ENCODE measurements around the gene GRPEL1.
"Not testable (repeated sequence)": the region's sequence is repeated elsewhere in the genome, so short reads cannot be mapped to it uniquely, and the experiment has no call there.

The GRPEL1 gene

GRCh38 chr4:7089213-7089986 lies 21.5 kb upstream of the GRPEL1 start:
- DNase-seq, result no peak

DNA sequence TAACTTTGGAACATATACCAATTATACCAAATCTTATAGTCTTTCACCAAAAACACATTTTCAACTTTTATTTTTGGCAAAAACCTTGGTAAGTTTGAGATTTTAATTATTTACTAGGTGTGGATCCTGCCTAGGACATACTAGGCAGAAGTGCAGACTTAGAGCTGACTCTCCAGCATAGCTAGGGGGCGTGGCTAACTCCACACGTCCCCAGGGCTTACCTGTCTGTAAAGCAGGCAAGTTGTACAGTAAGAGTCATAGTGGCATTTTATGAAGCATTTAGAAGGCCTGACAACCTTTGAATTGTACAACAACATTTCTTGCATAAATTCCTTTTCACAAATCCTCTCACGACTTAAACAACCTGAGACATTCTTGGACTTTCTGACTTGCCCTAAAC lies 19.2 kb upstream of the GRPEL1 start:
- DNase-seq, result no peak

DNA sequence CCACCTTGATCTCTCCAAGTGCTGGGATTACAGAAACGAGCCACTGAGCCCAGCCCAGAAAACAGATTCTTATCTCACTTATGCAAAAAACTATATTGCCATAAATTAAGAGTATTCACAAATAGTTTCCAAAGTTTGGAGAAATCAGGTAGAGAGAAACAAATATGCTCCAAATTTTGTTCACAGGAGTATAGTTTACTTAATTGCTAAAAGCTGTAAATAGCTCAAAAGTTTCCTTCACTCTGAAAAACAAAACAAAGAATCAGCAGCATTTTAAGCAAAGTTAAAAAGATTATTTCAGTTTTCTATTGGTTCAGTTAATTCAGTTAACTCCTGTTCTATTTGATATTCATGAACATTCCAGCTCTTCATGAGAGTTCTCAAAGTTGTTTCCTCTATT lies 18.5 kb upstream of the GRPEL1 start:
- no peak for DNase-seq

GRCh38 chr4:7084564-7084961 lies 16.7 kb upstream of the GRPEL1 start:
- DNase-seq, result not testable (repeated sequence)

DNA sequence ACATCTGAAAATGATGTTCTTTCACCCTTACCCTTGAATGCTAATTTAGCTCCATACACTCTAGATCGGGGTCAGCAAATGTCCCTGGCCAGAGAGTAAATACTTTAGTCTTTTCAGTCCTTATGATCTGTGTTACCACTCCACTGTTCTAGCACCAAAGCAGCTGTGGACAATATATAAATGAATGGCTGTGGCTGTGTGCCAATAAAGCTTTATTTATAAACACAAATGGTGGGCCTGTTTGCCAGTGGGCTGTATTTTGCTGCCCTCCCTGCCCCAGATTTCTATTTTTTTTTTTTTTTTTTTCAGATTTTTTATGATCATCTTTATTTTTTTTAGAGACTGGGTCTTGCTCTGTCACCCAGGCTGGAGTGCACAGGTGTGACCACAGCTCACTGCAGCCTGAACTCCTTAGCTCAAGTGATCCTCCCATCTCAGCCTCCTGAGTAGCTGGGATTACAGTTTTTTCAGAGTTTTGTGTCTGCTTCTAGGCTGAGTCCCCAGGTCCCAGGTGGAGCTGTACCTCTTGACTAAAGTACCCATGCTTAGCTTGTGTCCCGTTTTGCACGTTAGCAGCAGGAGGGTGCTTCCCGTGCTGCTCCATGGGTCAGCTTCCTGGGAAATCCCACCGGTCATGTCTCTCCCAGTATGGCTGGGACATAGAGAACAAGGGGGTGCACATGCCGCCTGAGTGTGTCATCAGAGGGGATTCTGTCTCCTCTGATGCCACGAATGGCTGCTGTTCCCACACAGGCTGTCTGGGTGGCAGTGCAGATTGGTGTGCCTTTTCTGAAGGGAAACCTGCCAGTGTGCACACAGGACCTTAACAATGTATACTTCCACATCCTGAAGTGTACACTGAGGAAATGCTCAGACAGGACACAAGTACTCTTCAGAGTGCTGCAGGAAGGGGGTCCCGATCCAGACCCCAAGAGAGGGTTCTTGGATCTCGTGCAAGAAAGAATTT lies 16.0 kb upstream of the GRPEL1 start:
- DNase-seq, result no peak

- DNase-seq, result not testable (repeated sequence)
These were observed 12.0 kb upstream of the GRPEL1 start for GRCh38 chr4:7079909-7080308.

DNA sequence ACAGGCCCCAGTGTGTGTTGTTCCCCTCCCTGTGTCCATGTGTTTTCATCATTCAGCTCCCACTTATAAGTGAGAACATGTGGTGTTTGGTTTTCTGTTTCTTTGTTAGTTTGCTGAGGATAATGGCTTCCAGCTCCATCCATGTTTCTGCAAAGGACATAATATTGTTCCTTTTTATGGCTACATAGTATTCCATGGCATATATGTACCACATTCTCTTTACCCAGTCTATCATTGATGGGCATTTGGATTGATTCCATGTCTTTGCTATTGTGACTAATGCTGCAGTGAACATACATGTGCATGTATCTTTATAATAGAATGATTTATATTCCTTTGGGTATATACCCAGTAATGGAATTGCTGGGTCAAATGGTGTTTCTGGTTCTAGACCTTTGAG lies 11.6 kb upstream of the GRPEL1 start:
- not testable (repeated sequence) for DNase-seq

- no peak for DNase-seq
These were observed 10.2 kb upstream of the GRPEL1 start for GRCh38 chr4:7078025-7078424.

DNA sequence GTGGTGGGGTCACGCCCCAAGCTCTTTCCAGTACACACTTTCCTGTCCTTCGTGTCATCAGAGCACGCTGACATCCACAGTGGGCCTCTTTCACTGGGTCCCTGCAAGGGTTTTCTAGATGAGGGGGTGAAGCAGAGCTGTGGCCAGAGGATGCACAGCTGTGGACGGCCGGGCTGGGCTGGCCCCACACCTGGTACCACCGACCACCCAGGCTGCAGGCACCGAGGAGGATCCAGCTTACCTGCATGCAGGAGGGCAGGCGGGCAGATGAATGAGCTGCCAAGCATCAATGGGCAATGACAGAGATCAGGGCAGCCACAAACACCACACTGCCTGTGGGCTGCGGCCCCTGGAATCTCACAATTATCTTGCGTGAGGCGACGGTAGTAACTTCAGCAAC lies 9.5 kb upstream of the GRPEL1 start:
- DNase-seq, result no peak

DNA sequence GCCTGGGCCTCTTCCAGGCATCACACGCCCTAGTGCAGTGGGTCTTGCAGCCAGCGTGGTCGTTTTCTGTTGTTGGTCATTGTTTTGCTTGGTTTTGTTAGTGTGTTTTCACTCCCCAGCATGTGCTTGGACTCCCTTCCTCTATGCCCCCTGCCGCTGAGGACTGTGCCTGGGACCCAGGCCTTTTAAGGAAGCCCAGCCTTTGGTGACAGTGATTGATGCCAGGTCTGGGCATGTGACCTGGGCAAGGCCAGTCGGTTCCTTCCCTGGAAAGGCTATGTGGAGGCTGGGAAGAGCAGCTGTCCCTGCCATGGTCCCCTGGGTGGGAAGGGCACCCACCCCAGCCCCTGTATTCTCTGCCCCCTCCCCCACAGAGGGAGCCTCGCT lies 8.8 kb upstream of the GRPEL1 start:
- no peak for DNase-seq

- DNase-seq, result no peak
These were observed 8.3 kb upstream of the GRPEL1 start for GRCh38 chr4:7075962-7076695.

GRCh38 chr4:7074426-7074825 lies 6.6 kb upstream of the GRPEL1 start:
- no peak for DNase-seq

DNA sequence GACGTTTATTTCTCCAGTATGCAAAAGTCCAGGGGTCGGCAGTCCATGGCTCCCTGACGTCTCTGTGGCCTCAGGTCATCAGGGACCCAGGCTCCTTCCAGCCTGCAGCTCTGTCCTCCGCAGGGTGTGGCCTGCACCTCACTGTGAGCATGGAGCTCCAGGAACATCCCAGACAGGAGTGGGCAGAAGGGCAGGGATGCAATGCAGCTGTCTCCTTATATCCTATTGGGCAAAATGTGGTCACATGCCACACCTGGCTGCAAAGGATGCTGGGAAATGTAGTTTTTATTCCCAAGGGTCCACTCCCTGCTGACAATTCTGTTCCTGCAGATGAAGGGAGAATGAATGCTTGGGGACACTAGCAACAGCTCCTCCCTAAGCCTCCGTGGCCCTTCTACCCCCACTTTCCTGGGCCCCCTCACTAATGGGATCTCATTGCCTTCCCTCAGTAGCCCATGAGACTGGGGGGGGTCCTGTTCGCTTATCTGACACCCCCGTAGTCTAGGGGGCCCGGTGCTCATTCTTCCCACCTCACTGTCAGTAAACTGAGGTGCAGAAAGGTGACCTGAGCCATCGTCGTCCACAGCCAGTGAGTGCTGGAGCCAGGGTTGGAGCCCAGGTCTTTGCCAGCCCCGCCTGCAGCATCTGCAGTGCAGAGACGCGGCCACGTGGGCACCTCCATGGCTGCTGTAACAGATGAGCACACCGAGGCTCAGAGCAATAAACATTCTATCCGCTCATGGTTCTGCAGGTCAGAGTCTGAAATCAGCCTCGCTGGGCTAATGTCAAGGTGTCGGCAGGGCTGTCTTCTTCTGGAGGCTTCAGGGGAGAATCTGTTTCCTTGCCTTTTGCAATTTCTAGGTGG lies 5.9 kb upstream of the GRPEL1 start:
- DNase-seq, result peak; percentile 47

GRCh38 chr4:7073059-7073458 lies 5.2 kb upstream of the GRPEL1 start:
- no peak for DNase-seq

DNA sequence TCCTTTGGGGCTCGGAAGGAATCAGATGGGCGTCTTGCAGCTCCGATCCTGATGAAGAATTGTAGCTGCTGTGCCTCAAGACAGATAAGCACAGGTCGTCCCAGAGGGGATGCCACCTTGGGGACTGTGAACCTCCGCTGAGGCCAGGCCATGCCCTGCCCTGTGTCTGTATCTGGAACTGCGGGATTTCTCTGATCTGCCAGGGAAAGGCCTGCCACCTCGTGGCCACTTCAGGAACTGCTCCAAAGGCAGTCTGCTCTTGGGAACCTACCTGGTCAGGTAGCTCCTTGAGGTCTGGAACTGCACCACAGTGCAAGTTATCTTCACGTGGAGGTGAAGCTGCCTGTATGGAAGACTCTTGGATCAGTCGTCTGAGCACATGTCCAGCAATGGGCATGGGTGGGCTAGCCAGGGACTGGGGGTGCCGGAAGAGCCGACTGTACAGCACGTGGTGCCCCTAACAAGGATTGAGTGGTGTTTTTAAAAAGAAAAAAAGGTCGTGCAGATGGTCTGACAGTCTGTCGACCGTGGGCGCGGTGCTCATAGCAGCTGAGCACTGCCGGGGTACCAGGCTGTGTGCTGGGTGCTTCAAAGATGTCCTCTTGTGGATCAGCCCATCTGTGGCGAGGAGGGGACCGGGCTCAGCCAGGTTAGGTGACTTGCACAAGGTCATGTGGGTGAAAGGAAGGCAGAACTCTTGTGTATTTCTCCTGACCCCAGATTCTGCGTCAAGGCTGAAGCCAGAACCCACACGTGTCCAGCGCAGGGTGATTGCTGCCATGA lies 3.1 kb upstream of the GRPEL1 start:
- DNase-seq, result peak; percentile 90

DNA sequence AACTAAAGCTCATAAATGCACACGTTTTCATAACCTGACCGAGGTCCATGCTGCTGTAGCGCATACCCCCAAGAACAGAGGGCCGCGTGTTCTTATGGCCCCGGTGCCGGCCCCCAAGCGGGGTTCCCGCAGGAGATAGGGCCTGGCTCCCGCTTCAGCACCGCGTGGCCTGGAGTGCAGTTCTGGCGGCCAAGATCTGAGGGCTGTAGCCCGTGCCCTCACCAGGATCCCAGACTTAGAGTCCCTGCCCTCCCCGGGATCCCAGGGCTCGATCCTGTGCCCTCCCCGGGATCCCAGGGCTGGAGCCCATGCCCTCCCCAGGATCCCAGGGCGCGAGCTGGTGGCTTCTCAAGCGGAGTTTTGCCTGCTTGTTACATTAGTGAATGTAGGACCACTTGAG lies 1.0 kb upstream of the GRPEL1 start:
- no peak for DNase-seq

GRCh38 chr4:7068279-7068842 lies 497 bp upstream of the GRPEL1 start:
- no peak for DNase-seq

DNA sequence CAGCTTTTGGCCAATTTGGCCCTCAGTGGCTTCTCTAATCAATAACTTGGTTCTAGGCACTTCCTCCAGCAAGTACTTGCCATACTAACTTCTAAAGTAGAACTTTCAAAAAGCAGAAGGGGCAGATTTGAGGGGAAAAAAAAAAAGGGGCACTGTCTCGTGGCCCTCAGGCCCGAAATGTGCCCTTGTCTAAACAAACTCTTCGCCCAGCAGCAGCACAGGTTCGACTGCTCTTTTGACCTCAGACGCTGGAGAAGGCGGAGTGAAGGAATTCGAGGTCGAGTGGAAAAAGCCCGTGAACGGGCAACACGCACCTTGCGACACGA lies 775 bp downstream of the GRPEL1 start:
- no peak for DNase-seq

DNA sequence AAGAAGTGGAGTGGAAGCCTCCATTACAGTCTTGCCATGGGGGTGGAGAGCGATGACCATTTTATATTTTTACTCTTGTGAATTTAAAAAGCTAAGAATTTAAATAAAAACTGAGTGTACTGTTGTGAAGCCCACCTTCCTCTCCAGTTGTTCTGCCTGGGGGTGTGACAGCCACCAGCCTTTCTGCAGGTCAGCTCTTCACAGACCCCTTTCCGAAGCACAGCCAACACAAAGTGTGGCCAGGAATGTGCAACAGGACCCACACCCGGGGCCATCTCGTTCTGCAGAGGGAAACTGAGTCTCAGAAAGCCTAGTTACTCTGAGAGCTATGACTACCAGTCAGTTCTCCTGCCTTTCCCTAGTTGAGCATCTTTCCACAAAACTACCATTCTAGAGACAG lies 1.4 kb downstream of the GRPEL1 start:
- DNase-seq, result no peak

DNA sequence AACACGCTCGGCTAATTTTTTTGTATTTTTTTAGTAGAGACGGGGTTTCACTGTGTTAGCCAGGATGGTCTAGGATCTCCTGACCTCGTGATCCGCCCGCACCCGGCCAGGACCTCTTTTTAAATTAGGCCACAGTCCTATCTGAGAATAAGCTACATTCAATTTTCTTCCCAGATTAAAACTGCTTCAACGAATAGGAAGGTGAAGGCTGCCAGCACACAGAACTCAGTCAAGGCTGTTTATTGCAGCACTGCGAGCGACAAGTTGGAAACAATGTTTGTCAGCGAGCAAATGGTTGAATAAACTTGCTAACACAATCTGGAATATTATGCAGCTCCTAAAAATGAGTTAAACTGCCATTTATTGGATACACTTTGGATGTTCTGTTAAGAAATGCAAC lies 1.9 kb downstream of the GRPEL1 start:
- no peak for DNase-seq

DNA sequence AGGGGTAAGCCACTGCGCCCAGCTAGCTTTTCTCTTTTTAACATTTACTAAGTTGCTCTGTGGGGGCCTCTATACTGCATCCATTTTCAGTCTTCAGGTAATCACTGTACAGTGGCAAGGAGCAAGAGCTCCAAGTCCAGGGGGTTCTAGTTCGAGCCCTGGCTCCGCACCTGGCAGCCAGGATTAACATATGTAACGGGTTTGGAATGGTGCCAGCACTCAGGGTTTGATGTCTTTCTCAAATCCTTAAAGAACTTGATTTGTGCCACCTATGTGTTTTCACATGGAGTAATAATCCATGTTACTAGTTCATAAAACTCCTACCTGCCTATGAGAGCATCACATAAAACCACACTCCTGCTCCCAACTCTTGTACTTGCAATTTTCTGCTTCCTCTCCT lies 4.5 kb downstream of the GRPEL1 start:
- no peak for DNase-seq
